Measurements from ENCODE around the gene MN1. TPM values are rescaled to one million over a fixed set of nuclear protein-coding genes. Genes with fewer than 3 reads are reported as not detected.

MN1 gene
- total RNA-seq, 1 donor from 2014 or later = 19.0 TPM

- Mint-ChIP-seq H3K27ac (ENCODE audit: unreplicated experiment) (no peak overlapping the region), H3K9me3 (no peaks in the 10 kb centered on the region), H3K4me3 (peak overlapping the region; percentile 75), H3K4me1 (peaks cover 86% of the 10 kb centered on the region), H3K36me3 (ENCODE audit: low read depth) (peaks cover 4% of the 10 kb centered on the region), H3K27me3 (ENCODE audit: low read depth) (peaks cover 11% of the 10 kb centered on the region)
- DNase-seq (ENCODE audit: low read depth, low spot score) = no peak
- no peak for TF ChIP-seq CTCF (conservative IDR thresholded peaks at IDR 0.05)
Measured at GRCh38 chr22:27790376-27791158, 11.0 kb downstream of the MN1 start.

- no peak for DNase-seq (ENCODE audit: low read depth, low spot score)
- no peak for TF ChIP-seq CTCF (conservative IDR thresholded peaks at IDR 0.05)
- Mint-ChIP-seq H3K9me3 (no peaks in the 10 kb centered on the region), H3K27me3 (ENCODE audit: low read depth) (peaks cover 4% of the 10 kb centered on the region), H3K4me3 (no peak overlapping the region), H3K27ac (ENCODE audit: unreplicated experiment) (no peak overlapping the region), H3K4me1 (peaks cover 86% of the 10 kb centered on the region), H3K36me3 (ENCODE audit: low read depth) (peaks cover 4% of the 10 kb centered on the region)
Measured at GRCh38 chr22:27788500-27789288, 12.9 kb downstream of the MN1 start.

- Mint-ChIP-seq H3K27me3 (ENCODE audit: low read depth) (peaks cover 4% of the 10 kb centered on the region), H3K4me3 (no peak overlapping the region), H3K4me1 (peaks cover 75% of the 10 kb centered on the region), H3K27ac (ENCODE audit: unreplicated experiment) (no peak overlapping the region), H3K36me3 (ENCODE audit: low read depth) (peaks cover 4% of the 10 kb centered on the region), H3K9me3 (no peaks in the 10 kb centered on the region)
- no peak for TF ChIP-seq CTCF (conservative IDR thresholded peaks at IDR 0.05)
- DNase-seq (ENCODE audit: low read depth, low spot score) = no peak
Measured at GRCh38 chr22:27786965-27787364, 14.6 kb downstream of the MN1 start.

- Mint-ChIP-seq H3K27me3 (ENCODE audit: low read depth) (peaks cover 4% of the 10 kb centered on the region), H3K36me3 (ENCODE audit: low read depth) (peaks cover 6% of the 10 kb centered on the region), H3K27ac (ENCODE audit: unreplicated experiment) (no peak overlapping the region), H3K4me3 (no peak overlapping the region), H3K4me1 (peaks cover 71% of the 10 kb centered on the region), H3K9me3 (no peaks in the 10 kb centered on the region)
- TF ChIP-seq CTCF (conservative IDR thresholded peaks at IDR 0.05) = no peak
- DNase-seq (ENCODE audit: low read depth, low spot score) = no peak
Measured at GRCh38 chr22:27786291-27786932, 15.1 kb downstream of the MN1 start.

GRCh38 chr22:27785831-27786230 is 15.7 kb downstream of the MN1 start:
- Mint-ChIP-seq H3K9me3 (no peaks in the 10 kb centered on the region), H3K4me3 (no peak overlapping the region), H3K27me3 (ENCODE audit: low read depth) (no peaks in the 10 kb centered on the region), H3K27ac (ENCODE audit: unreplicated experiment) (no peak overlapping the region), H3K4me1 (peaks cover 65% of the 10 kb centered on the region), H3K36me3 (ENCODE audit: low read depth) (peaks cover 8% of the 10 kb centered on the region)
- no peak for DNase-seq (ENCODE audit: low read depth, low spot score)
- TF ChIP-seq CTCF (conservative IDR thresholded peaks at IDR 0.05) = no peak
